GM18498 (cell line): Measurements from ENCODE around the gene SIGLEC1.

Experiments used
- ATAC-seq: cut with Tn5 transposase; IDR thresholded peaks from one replicate; pipeline ENCODE4 v1.9.1; 2021; ENCODE audit warnings: mild to moderate bottlenecking, moderate library complexity; ENCODE audit not compliant: unreplicated experiment

SIGLEC1 gene

GRCh38 chr20:3729378-3729777 is 17.0 kb upstream of the SIGLEC1 start:
- no peak for ATAC-seq

- ATAC-seq, result no peak
These were observed 16.5 kb upstream of the SIGLEC1 start for GRCh38 chr20:3728876-3729275.

- ATAC-seq, result no peak
These were observed 16.0 kb upstream of the SIGLEC1 start for GRCh38 chr20:3728354-3728753.

DNA sequence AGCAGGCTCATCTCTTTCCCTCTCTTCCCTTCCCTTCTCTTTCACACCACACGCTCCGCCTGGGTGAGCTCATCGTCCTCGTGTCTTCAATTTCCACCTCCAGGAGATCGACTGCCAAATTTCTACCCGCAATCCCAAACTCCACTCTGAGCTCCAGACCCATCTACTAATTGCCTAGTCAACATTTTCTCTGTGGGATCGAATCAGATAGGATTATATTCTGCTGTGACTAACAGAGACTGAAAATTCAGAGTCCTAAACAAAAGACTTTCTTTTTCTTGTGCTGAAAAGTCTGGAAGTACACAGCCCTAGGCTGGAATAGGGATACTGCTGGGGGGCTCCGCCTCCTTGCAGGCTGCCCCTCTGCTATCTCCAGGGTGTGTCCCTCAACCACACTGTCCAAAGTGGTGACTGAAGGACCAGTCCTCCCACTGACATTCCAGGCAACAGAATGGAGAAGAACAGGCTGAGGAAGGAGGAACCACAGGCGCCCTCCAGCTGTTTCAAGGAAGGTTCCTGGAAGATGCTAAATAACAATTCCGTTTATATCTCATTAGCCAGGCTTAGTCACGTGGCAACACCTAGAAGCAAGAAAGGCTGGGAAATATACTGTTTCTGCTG is 15.1 kb upstream of the SIGLEC1 start:
- no peak for ATAC-seq

- ATAC-seq, result no peak
These were observed 12.0 kb upstream of the SIGLEC1 start for GRCh38 chr20:3724356-3724755.

DNA sequence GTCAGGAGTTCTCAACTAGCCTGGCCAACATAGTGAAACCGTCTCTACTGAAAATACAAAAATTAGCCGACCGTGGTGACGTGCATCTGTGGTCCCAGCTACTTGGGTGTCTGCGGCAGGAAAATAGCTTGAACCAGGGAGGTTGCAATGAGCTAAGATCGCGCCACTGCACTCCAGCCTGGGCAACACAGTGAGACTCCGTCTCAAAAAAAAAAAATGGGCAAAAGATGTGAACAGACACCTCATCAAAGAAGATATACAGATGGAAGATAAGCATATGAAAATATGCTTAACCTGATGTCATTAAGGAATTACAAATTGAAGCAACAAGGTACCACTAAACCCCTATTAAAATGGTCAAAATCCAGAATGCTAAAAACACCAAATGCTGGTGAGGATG is 10.9 kb upstream of the SIGLEC1 start:
- no peak for ATAC-seq

DNA sequence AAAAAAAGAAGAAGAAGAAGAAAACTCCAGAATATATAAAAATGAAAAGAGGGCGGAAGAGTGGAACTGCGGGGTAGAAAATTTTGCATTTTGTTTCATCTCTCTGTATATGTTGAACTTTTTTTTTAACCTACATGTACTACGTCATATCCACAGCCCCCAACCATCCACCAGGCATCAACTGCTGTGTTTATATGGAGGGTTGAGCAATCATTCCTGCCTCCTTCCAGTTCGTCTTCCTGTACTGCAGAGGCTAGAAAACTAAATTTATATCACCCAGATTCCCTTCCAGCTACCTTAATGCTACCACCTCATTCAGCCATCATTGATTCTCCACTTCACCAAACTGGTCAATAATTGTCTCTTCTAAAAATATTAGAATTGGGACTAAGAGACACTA is 9.5 kb upstream of the SIGLEC1 start:
- ATAC-seq, result no peak

- ATAC-seq, result no peak
These were observed 8.2 kb upstream of the SIGLEC1 start for GRCh38 chr20:3720626-3721025.

DNA sequence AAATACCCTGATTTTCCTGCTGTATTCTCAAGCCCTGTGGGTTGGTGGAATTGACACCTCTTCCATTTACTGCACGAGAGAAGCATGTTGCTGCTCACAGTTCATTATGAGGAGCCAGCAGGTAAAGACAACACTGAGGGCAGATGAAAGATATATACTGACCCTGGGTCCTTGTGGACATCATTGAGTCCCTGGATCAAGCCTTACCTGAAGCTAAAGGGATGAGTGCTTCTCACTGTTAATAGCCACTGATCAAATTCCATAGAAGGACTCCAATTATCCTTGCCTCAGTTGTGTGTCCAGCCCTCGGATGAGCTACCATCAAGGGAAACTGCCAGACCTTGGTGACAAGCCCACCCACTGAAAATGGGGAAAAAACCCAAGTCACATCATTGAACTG is 7.7 kb upstream of the SIGLEC1 start:
- no peak for ATAC-seq

DNA sequence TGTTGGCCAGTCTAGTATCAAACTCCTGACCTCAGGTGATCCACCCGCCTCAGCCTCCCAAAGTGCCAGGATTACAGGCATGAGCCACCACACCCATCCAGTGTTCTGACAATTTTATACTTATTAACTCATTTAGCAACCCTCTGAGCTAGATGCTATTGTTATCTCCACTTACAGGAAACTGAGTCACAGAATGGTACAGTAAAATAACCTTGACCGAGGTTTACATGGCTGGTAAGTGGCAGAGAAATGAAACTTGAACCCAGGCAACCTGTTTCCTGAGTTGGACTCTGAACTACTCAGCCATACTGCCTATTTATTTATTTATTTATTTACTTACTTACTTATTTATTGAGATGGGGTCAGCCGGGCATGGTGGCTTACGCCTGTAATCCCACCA is 6.6 kb upstream of the SIGLEC1 start:
- ATAC-seq, result no peak

DNA sequence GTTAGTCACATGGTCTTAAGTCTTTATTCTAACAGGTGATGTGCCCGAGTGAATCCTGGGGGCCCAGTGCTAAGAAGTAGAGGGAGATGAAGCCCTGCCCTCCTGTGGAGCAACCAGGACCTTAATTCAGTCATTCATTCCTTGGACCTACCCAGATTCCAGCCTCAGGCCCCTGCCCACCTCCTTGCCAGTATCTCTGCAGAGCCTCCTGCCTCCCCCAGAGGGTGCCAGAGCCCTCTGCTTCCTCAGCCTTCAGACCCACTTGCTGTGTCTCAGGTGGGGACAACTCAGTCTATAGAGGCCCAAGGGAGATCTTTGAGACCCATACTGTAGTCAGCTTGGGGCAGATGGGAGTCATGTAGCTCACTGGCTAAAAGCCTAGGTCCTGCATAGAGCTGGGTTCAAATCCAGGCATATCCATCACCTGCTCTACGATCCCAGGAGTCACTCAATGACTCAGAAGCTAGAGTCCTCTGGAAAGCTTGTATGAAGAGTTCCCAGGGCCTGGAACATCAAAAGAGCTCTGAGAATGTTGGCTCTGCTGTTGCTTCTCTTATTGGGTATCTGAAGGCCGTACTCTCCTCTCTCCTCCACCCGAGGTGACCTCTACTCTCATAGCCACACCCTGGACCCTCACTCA is 3.9 kb upstream of the SIGLEC1 start:
- no peak for ATAC-seq

GRCh38 chr20:3714092-3714491 is 1.7 kb upstream of the SIGLEC1 start:
- ATAC-seq, result no peak

DNA sequence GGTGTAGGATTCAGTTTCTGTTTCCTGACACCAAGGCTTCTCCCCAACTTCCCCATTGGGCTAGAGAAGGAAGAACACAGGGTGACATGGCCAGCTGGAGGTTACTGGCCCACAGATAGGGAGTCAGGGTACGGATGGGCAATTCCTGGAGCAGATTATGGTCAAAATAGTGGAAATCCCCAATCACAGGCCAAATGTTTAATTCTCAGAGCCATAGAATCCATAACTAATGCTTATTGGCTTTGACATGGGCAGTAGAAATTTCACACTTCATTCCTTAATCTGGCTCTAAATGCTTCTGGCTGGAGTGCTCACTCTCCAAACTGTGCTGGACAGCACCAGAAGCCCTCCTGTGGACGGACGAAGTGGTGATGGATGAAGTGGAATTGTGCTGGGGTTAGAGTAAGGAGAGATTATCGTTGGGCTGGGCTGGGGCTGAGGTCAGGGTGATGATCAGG is 887 bp downstream of the SIGLEC1 start:
- no peak for ATAC-seq

- ATAC-seq, result no peak
These were observed 1.5 kb downstream of the SIGLEC1 start for GRCh38 chr20:3710703-3711483.

DNA sequence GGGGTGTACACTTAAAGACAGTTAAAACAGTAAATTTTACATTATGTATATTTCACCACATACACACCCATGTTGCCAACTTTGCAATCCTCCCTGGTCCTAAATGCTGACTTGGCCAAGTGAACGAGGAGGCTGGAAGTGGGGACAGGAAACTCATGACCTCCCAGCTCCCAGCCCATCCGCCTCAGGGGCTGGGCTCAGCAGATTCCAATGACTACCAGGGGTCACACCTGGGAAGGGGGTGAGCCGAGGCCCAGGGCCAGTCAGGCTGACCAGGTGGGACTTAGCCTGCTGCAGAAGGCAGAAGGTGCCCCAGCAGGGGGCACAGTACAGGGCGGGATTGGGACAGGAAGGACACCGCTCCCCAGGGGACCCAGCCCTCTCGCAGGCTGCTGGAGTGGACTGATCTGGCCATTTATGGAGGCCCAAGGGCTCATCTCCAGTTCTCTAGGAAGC is 2.4 kb downstream of the SIGLEC1 start:
- no peak for ATAC-seq

DNA sequence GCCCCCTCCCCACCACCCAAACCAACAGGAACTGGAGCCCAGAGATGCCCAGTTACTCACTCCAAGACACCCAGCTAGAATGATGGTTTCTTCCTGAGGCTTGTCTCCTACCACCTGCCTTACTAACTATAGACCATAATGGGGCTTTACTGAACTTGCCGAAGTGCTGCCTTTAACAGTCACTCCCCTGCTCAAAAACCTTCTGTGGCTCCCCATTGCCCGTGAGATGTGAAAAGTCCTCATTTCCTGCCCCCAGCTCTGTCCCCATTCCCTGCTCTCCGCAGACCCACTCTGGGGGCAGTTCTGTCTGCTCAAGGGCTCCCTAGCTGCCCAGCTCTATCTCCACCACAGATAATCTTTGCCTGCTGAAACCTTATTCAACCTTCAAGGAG is 4.9 kb downstream of the SIGLEC1 start:
- ATAC-seq, result no peak

GRCh38 chr20:3706774-3707507 is 5.5 kb downstream of the SIGLEC1 start:
- ATAC-seq, result no peak

GRCh38 chr20:3705970-3706739 is 6.2 kb downstream of the SIGLEC1 start:
- ATAC-seq, result no peak

GRCh38 chr20:3705491-3705969 is 6.9 kb downstream of the SIGLEC1 start:
- no peak for ATAC-seq

DNA sequence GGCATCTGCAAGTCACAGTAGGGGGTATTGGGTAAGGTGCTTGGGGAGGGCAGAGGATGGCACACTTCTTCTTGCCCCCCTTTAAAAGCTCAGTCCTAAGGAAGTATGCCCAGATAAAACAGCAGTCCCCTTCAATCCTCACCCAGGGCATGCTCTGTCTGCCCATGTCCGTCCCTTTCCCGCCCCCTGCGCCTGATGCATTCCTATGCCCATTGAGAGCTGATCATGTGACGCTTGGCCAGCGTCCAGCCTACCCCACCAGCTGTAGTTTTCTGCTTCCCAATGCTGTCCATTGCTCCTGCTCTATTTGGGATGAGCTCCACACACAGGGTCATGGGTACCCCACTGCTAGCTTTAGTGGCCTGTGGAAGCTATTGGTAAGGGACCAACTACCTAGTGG is 8.3 kb downstream of the SIGLEC1 start:
- ATAC-seq, result no peak
